Heart right ventricle (tissue), 16 donors: Measurements from ENCODE around the gene UFSP1. TPM values are rescaled to one million over a fixed set of nuclear protein-coding genes. Genes with fewer than 3 reads are reported as not detected.
A peak's percentile ranks its signal among the peaks of the same experiment; 100 is the strongest.

Experiments
- ATAC-seq, 8 donors: fragments of 200-7000 bp; cut with Tn5 transposase; one replicate each; pipeline ENCODE4 v1.9.1; 2020; ENCODE audit warnings: mild to moderate bottlenecking in 8 of 8, moderate library complexity in 8 of 8, moderate number of reproducible peaks in 1 of 8
- DNase-seq, 2 donors: peaks; one replicate each; pipeline ENCODE4 v3.0.0-alpha.2; 2020
- H3K27ac ChIP-seq, 10 donors: fragments of 200-600 bp; sonication (generic) in 2 of 10; one replicate each; pipeline versions ENCODE4 v1.5.0 to v1.8.0; 2020 to 2022; ENCODE audit warnings: mild to moderate bottlenecking in 3 of 10
- H3K27me3 ChIP-seq, 7 donors: fragments of 200-600 bp; one replicate each; pipeline ENCODE4 v1.8.0; 2021 to 2022; ENCODE audit warnings: mild to moderate bottlenecking in 2 of 7
- H3K36me3 ChIP-seq, 9 donors: fragments of 200-600 bp; sonication (generic) in 1 of 9; one replicate each; pipeline versions ENCODE4 v1.5.0 to v1.8.0; 2020 to 2022; ENCODE audit warnings: mild to moderate bottlenecking in 2 of 9
- H3K4me1 ChIP-seq, 9 donors: fragments of 200-600 bp; sonication (generic) in 1 of 9; one replicate each; pipeline versions ENCODE4 v1.5.0 to v1.8.0; 2020 to 2022; ENCODE audit warnings: mild to moderate bottlenecking in 4 of 9
- H3K4me3 ChIP-seq, 10 donors: fragments of 200-600 bp; sonication (generic) in 2 of 10; one replicate each; pipeline versions ENCODE4 v1.5.0 to v1.8.0; 2020 to 2022; ENCODE audit warnings: mild to moderate bottlenecking in 7 of 10, moderate library complexity in 2 of 10
- H3K9me3 ChIP-seq, 11 donors: fragments of 200-600 bp in 10 of 11; sonication (generic) in 2 of 11; one replicate each; pipeline versions ENCODE4 v1.5.0 to v1.8.0; 2013 to 2022; ENCODE audit warnings: mild to moderate bottlenecking in 2 of 11, control low read depth in 1 of 11, moderate library complexity in 1 of 11
- WGBS, 2 donors: extraction: QIAGEN DNeasy Blood & Tissue Kit; methylation state at CpG; one replicate each; pipeline ENCODE4 v1.1.7; 2013; ENCODE audit warnings: inconsistent platforms in 1 of 2; 5-methylcytosine and 5-hydroxymethylcytosine counted together
- intact Hi-C, 10 donors: fragments of 100-400 bp; cut with DNase I; formaldehyde crosslinking; loops; one replicate each; pipeline versions ENCODE4 v1.11.1 to v1.14.2; 2022
- polyA plus RNA-seq, 2 donors: library from polyadenylated mRNA; stranded (reverse); fragments of 200-250 nt; gene quantifications; one replicate each; pipeline ENCODE4 v1.2.3, GENCODE V29; 2013
- total RNA-seq, 10 donors: library from RNA; stranded (reverse); fragmentation: NEBNext Ultra II Directional in 3 of 10; extraction: Animal tissue kit (Norgen Biotek cat#: 25700) in 3 of 10; gene quantifications; one replicate each; pipeline versions ENCODE4 v1.2.1 to v1.2.4, GENCODE V29; 2021 to 2023
- TF ChIP-seq, protein P1 (sequence below), 9 donors: fragments of 200-600 bp; sonication (generic) in 2 of 9; IDR thresholded peaks; one replicate each; pipeline versions ENCODE4 v1.5.0 to v1.8.0; 2021 to 2022; ENCODE audit warnings: antibody characterized with exemption in 9 of 9, mild to moderate bottlenecking in 5 of 9, moderate library complexity in 1 of 9
- donor health status: Arrhythmogenic right ventricular cardiomyopathy.
- donor health status: ischemic (EF 13 %, LVEDD 7.1; RV severe dilation, severe dysfunction).
- donor health status: healthy with polysubstance abuse.
- donor health status: DM: no; HTN: yes; CAD: no.
- donor health status: DM: no; HTN: no; CAD: no.
- donor health status: ischemic (EF 25% LVEDD 6.9; RV normal size, moderate dysfunction).
- donor health status: ischemic (EF 25% LVEDD 5.7; RV mildly dilated, moderate dysfunction).
- donor health status: healthy.
- donor health status: DM: yes; HTN: yes; CAD: no.
- donor health status: Ischemic cardiomyopathy.
- donor health status: ischemic (EF 35%, LVEDD 5.7; RV mildly dilated, moderate dysfunction).
- donor health status: nonischemic (EF 11% LVEDD 7.7; RV severe dilation, severe dysfunction).
- donor health status: DM: yes; HTN: yes; CAD: no.
- donor health status: PGD.
- donor health status: ischemic (EF 29% LVEDD 5.4; RV normal size, mild dysfunction).
- donor health status: nonischemic (EF 23%, LVEDD 6.1; RV moderate dilation, normal function).

Gene UFSP1
- total and polyA plus RNA-seq, 12 donors, result 0.99 to 3.4 (median 1.9) TPM

DNA sequence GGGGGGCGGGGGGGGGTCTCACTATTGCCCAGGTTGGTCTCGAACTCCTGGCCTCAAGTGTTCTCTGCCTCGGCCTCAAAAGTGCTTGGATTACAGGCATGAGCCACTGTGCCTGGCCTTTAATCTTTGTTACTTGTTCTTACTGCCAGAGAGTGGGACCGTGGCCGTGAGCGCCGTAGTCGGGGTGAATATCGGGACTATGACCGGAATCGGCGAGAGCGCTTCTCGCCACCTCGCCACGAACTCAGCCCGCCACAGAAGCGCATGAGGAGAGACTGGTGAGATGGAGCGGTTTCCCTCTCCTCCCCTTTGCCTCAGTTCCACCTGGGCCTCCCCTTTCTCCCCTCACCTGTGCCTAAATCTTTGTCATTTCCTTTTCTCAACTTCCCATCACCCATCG is 8.4 kb downstream of the UFSP1 start:
- H3K4me3 ChIP-seq, result no peak overlapping the region
- H3K4me1 ChIP-seq, result peaks cover 2 to 44% (median 30%) of the 10 kb centered on the region in 9 donors
- H3K27ac ChIP-seq, result no peak overlapping the region
- DNase-seq (no peak), ATAC-seq (no peak)
- no peaks in the 10 kb centered on the region for H3K27me3 ChIP-seq
- 95 to 98% methylated on average over 17 to 20 of the region's 20 CpGs for WGBS, 2 donors
- TF ChIP-seq, protein P1, sequence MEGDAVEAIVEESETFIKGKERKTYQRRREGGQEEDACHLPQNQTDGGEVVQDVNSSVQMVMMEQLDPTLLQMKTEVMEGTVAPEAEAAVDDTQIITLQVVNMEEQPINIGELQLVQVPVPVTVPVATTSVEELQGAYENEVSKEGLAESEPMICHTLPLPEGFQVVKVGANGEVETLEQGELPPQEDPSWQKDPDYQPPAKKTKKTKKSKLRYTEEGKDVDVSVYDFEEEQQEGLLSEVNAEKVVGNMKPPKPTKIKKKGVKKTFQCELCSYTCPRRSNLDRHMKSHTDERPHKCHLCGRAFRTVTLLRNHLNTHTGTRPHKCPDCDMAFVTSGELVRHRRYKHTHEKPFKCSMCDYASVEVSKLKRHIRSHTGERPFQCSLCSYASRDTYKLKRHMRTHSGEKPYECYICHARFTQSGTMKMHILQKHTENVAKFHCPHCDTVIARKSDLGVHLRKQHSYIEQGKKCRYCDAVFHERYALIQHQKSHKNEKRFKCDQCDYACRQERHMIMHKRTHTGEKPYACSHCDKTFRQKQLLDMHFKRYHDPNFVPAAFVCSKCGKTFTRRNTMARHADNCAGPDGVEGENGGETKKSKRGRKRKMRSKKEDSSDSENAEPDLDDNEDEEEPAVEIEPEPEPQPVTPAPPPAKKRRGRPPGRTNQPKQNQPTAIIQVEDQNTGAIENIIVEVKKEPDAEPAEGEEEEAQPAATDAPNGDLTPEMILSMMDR (IDR thresholded peaks at IDR 0.05), result no peak
- intact Hi-C loops, result no loop called here
- H3K36me3 ChIP-seq, result peaks cover 6 to 95% (median 51%) of the 10 kb centered on the region in 9 donors
- H3K9me3 ChIP-seq, result no peaks in the 10 kb centered on the region

DNA sequence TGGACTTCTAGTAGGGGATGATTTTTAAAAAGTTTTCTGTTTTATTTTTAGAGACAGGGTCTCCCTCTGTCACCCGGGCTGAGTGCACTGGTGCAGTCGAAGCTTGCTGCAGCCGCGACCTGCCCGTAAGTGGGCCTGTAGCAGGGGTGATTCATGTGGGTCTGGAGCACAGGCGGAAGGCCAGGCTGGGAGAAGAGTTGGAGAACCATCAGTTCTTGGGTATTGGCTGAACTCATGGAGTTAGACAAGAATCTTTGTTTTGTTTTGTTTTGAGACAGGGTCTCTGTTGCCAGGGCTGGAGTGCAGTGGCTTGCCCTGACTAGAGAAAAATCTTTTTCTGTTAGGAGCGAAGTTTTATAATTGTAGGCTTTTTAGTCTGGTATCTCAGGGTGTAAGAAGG is 8.9 kb downstream of the UFSP1 start:
- Histone ChIP-seq H3K4me3 (no peak overlapping the region), H3K4me1 (peaks cover 2 to 49% (median 35%) of the 10 kb centered on the region in 9 donors), H3K27ac (peak overlapping the region in 2 of 10 donors; percentile 2 to 3), H3K27me3 (no peaks in the 10 kb centered on the region), H3K36me3 (peaks cover 3 to 90% (median 46%) of the 10 kb centered on the region in 9 donors), H3K9me3 (no peaks in the 10 kb centered on the region)
- ATAC-seq, result no peak
- TF ChIP-seq, protein P1 (IDR thresholded peaks at IDR 0.05), result no peak
- WGBS, 2 donors, result 86 to 89% methylated on average over 7 of the region's 7 CpGs
- intact Hi-C loops, result no loop called here
- DNase-seq, result no peak

DNA sequence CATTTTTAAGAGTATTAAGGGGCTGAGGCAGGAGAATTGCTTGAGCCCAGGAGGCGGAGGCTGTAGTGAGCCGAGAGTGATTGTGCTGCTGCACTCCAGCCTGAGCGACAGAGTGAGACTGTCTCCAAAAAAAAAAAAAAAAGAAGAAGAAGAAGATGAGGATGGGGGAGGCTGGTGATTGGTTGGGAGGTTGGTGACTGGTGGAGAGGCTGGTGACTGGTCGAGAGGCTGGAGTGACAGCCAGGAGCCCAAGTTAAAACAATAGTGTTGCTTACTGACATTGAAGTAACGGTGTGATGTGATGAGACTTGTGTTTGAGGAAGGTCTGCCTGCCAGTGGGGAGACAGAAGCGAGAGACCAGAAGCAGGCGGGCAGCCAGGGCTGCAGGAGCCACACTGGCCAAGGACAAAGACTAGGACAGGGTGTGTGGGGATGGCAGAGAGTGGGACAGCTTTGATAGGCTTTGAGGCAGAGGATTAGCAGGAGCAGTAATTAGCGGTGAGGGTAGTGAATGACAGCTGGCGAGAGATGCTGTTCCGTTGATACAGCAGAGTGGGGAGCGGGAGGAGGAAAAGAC is 9.7 kb downstream of the UFSP1 start:
- peak in 5 of 8 donors; percentile 13 to 67 (median 42) for ATAC-seq
- peak overlapping the region in 5 of 10 donors; percentile 2 to 55 (median 5) for H3K27ac ChIP-seq

DNA sequence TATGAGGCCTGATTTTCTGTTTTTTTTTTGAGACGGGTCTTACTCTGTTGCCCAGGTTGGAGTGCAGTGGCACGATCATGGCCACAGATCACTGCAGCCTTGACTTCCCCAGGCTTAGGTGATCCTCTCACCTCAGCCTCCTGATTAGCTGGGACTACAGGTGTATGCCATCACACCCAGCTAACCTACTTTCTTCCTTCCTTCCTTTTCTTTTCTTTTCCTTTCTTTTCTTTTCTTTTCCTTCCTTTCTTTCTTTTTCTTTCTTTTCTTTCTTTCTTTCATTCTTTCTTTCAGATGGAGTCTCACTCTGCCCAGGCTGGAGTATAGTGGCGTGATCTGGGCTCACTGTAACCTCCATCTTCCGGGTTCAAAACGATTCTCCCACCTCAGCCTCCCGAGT is 10.8 kb downstream of the UFSP1 start:
- WGBS, 2 donors, result 78 to 80% methylated on average over 6 of the region's 6 CpGs
- TF ChIP-seq, protein P1 (IDR thresholded peaks at IDR 0.05), result no peak
- no peak overlapping the region for H3K27ac ChIP-seq
- H3K4me3 ChIP-seq, result no peak overlapping the region
- peaks cover 2 to 59% (median 45%) of the 10 kb centered on the region in 9 donors for H3K4me1 ChIP-seq
- intact Hi-C loops, result loop anchor here in 2 of 10 donors (10.0 kb wide), 2 partner anchors 264 to 1406 kb away; partner anchors contain the start of genes MOSPD3 (in 1 of the 2) and SH2B2 (in 1 of the 2)
- ATAC-seq (no peak), DNase-seq (no peak)
- peaks cover 0 to 75% (median 26%) of the 10 kb centered on the region in 9 donors for H3K36me3 ChIP-seq
- H3K9me3 ChIP-seq, result no peaks in the 10 kb centered on the region
- no peaks in the 10 kb centered on the region for H3K27me3 ChIP-seq

More for the DNA sequence above, 9.7 kb downstream of the UFSP1 start:
- no peak for DNase-seq
- peaks cover 2 to 51% (median 37%) of the 10 kb centered on the region in 9 donors for H3K4me1 ChIP-seq
- 60 to 75% methylated on average over 11 of the region's 11 CpGs for WGBS, 2 donors
- H3K4me3 ChIP-seq, result no peak overlapping the region
- TF ChIP-seq, protein P1 (IDR thresholded peaks at IDR 0.05), result no peak
- H3K27me3 ChIP-seq, result no peaks in the 10 kb centered on the region
- peaks cover 0 to 82% (median 37%) of the 10 kb centered on the region in 9 donors for H3K36me3 ChIP-seq
- H3K9me3 ChIP-seq, result no peaks in the 10 kb centered on the region
- intact Hi-C loops, result loop anchor here in 2 of 10 donors (10.0 kb wide), 2 partner anchors 265 to 1405 kb away; partner anchors contain the start of genes MOSPD3 (in 1 of the 2) and SH2B2 (in 1 of the 2)
